OCI-LY3 (cell line): Measurements from ENCODE around the gene PKP4.

Experiments
- CTCF ChIP-seq: fragments of 200-600, 300-600 bp; sonication (generic); IDR thresholded peaks from 2 replicates; pipeline ENCODE4 v1.5.1; 2014; ENCODE audit warnings: antibody characterized with exemption, low read length, low read depth
- EZH2phosphoT487 ChIP-seq: fragments of 200-600 bp; shearing (Covaris generic); IDR thresholded peaks from 2 replicates; pipeline ENCODE4 v1.6.1; 2018; ENCODE audit warnings: antibody characterized with exemption, mixed run types, low read depth

- TF ChIP-seq CTCF (no peak), EZH2phosphoT487 (no peak)
These were observed 40.2 kb downstream of the PKP4 start for GRCh38 chr2:158496986-158497385.
